Nephron progenitor cell (in vitro differentiated cells): ENCODE results near the gene FAM151B.

Experiments
- DNase-seq: peaks from one replicate; pipeline ENCODE4 v3.0.0; 2021
- H3K27ac Mint-ChIP-seq: 2 replicates; pipeline ENCODE4 v1.8.0; 2021; ENCODE audit warnings: mild to moderate bottlenecking, moderate library complexity, mixed read lengths
- H3K27me3 Mint-ChIP-seq: 2 replicates; pipeline ENCODE4 v1.8.0; 2021; ENCODE audit warnings: mild to moderate bottlenecking, low read depth, mixed read lengths; ENCODE audit not compliant: poor library complexity
- H3K36me3 Mint-ChIP-seq: 2 replicates; pipeline ENCODE4 v1.8.0; 2021; ENCODE audit warnings: low read depth, mixed read lengths
- H3K4me1 Mint-ChIP-seq: 2 replicates; pipeline ENCODE4 v1.8.0; 2021; ENCODE audit warnings: mixed read lengths
- H3K4me3 Mint-ChIP-seq: 2 replicates; pipeline ENCODE4 v1.8.0; 2021; ENCODE audit warnings: mild to moderate bottlenecking, moderate library complexity, mixed read lengths
- H3K9me3 Mint-ChIP-seq: 2 replicates; pipeline ENCODE4 v1.8.0; 2021; ENCODE audit warnings: mild to moderate bottlenecking, moderate library complexity, mixed read lengths
- TF ChIP-seq, protein P1 (sequence below): fragments of 200-600 bp; sonication (generic); IDR thresholded peaks from 2 replicates; pipeline ENCODE4 v1.5.0; 2021; ENCODE audit warnings: antibody characterized with exemption

FAM151B gene, protein sequence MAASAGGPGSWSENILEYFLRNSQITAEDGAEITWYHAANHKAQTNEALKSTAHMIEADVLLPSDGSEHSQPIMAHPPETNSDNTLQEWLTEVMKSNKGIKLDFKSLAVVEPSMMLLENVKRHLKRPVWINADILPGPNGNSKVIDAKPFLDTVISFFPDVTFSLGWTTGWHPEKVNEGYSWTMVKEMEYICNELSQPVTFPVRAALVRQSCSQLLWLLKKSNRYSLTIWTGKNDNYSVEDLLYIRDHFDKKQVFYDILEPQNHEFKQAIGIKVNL

DNA sequence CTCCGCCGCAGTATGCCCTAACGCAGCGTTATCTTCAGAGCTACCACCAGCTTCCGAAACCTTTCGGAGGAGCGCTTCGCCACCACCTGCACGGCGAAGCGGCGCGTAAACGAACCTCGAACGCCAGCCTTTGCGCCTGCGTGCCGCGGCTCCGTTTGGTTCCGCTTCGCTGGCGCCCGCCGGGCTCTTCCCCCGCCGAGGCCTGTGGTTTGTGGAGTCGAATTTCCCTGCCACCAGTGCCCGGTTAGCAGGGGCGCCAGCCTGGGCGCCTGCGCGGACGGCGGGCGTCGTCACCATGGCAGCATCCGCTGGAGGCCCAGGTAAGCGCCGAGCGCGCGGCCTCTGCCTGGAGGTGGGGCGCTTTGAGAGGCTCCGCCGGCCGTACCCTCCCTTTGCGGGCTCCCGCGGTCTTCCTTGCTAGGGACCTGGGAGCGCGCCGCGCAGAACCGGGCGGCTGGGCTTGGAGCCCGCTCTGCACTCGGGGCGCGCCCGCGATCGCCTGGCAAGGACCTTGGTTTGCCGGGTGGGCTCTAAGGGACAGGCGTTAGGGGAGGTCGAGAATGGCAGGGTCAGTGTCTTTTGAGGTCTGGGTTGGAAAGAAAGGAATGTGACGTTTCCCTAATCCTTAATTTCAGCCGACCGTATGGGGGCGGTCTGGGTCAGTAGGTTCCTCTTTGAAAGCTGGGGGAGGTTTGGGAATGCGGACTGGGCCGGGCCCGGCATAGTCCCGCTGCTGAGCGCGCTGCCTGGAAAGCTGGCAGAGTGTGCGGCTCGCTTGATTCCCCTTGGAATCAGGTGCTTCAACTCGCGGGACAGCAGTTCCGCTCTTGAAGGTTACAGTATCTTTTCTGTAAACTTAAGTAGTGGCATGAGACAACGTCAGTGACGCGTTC lies at the start of gene FAM151B:
TSS of gene FAM151B (plus strand) at position 272 of the 893 bp plus-strand sequence. CDS start at position 296, 24 bp downstream.
- H3K36me3 Mint-ChIP-seq, result peaks cover 32% of the 10 kb centered on the region
- H3K27me3 Mint-ChIP-seq, result peaks cover 7% of the 10 kb centered on the region
- peak within 1 kb of the TSS; percentile 69 for H3K27ac Mint-ChIP-seq
- H3K4me1 Mint-ChIP-seq, result peaks cover 33% of the 10 kb centered on the region
- TF ChIP-seq, protein P1, sequence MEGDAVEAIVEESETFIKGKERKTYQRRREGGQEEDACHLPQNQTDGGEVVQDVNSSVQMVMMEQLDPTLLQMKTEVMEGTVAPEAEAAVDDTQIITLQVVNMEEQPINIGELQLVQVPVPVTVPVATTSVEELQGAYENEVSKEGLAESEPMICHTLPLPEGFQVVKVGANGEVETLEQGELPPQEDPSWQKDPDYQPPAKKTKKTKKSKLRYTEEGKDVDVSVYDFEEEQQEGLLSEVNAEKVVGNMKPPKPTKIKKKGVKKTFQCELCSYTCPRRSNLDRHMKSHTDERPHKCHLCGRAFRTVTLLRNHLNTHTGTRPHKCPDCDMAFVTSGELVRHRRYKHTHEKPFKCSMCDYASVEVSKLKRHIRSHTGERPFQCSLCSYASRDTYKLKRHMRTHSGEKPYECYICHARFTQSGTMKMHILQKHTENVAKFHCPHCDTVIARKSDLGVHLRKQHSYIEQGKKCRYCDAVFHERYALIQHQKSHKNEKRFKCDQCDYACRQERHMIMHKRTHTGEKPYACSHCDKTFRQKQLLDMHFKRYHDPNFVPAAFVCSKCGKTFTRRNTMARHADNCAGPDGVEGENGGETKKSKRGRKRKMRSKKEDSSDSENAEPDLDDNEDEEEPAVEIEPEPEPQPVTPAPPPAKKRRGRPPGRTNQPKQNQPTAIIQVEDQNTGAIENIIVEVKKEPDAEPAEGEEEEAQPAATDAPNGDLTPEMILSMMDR, result no peak
- DNase-seq, result peak; percentile 91
- peaks cover 40% of the 10 kb centered on the region for H3K9me3 Mint-ChIP-seq
- peak within 1 kb of the TSS; percentile 91 for H3K4me3 Mint-ChIP-seq

DNA sequence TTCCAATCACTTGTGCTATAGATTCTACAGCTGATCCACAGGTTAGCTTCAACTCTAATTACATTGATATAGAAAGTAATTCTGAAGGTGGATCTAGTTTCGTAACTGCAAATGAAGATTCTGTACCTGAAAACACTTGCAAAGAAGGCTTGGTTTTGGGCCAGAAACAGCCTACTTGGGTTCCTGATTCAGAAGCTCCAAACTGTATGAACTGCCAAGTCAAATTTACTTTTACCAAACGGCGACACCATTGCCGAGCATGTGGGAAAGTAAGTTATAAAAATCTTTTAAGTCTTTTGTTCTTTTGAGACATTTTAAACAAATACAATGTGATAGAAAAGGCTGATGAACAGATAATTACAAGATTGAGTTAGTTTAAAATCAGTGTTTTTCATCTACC lies 49.2 kb upstream of the FAM151B start:
- no peak overlapping the region for H3K27ac Mint-ChIP-seq
- no peak overlapping the region for H3K4me3 Mint-ChIP-seq
- DNase-seq, result no peak
- TF ChIP-seq, protein P1, result no peak
- H3K36me3 Mint-ChIP-seq, result peaks cover 78% of the 10 kb centered on the region
- no peaks in the 10 kb centered on the region for H3K27me3 Mint-ChIP-seq
- peaks cover 16% of the 10 kb centered on the region for H3K4me1 Mint-ChIP-seq
- no peaks in the 10 kb centered on the region for H3K9me3 Mint-ChIP-seq

DNA sequence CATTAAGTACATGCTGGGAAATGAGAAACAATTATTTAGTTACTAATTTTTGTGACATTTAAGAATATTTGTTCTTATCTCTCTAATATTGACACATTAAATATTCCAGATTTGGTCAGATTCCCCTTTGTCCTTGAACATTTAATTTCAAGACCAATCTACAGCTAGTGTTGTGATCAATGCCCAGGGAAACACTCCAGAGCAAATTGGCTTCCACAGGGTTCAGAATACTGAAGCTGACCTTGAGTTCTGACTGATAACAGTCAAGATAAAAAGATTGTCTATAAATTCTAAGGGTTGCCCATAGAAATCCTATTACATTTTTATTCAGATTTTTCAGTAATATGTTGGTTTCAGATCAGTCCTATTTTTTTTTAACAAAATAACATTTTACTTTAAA lies 48.7 kb upstream of the FAM151B start:
- DNase-seq, result no peak
- TF ChIP-seq, protein P1, result no peak
- Mint-ChIP-seq H3K9me3 (no peaks in the 10 kb centered on the region), H3K27me3 (no peaks in the 10 kb centered on the region), H3K27ac (no peak overlapping the region), H3K4me3 (no peak overlapping the region), H3K36me3 (peaks cover 73% of the 10 kb centered on the region), H3K4me1 (peaks cover 16% of the 10 kb centered on the region)

DNA sequence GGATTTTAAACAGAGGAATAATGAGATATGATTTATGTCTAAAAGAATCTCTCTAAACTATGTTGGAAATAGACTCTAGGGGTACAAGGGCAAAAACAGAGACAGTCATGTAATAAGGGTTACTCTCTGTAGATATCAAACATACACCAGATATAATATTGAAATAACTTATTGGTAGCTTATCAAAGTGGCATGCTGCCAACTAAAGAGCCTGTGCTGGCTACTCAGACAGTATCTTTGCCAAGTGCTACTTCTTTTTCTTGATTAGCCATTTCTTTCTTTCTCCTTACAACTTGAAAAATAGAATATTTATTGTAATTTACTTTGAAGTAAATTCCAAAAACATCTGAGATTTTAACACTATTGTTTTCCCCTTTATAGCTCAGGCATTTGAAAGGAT lies 45.2 kb upstream of the FAM151B start:
- H3K36me3 Mint-ChIP-seq, result peaks cover 59% of the 10 kb centered on the region
- H3K4me3 Mint-ChIP-seq, result no peak overlapping the region

DNA sequence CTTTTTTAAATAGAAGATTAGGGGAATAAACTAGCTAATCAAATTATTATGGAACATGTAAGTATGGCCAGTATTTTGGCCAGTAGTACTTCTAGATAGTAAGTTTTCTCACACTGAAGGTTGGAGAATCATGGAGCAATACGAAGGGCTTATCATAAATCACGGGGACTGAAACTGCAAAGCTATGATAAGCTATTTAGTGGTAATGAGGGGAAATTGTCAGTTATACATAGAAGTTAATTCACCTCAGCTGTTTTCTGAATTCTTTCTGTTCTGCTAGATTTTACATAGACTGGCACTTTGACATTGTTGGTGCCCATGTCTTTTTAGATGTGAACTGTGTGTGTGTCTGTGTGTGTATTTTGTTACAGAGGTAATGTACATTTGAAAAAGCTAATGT lies 34.5 kb upstream of the FAM151B start:
- Mint-ChIP-seq H3K4me1 (no peaks in the 10 kb centered on the region), H3K27me3 (no peaks in the 10 kb centered on the region), H3K4me3 (no peak overlapping the region), H3K9me3 (no peaks in the 10 kb centered on the region), H3K36me3 (peaks cover 90% of the 10 kb centered on the region), H3K27ac (no peak overlapping the region)
- TF ChIP-seq, protein P1, result no peak
- no peak for DNase-seq

More for the DNA sequence above, 45.2 kb upstream of the FAM151B start:
- H3K27ac Mint-ChIP-seq, result peak overlapping the region; percentile 1
- H3K27me3 Mint-ChIP-seq, result no peaks in the 10 kb centered on the region
- no peaks in the 10 kb centered on the region for H3K9me3 Mint-ChIP-seq
- no peak for DNase-seq
- TF ChIP-seq, protein P1, result no peak
- peaks cover 16% of the 10 kb centered on the region for H3K4me1 Mint-ChIP-seq
